ENCODE measurements around the gene KCTD4. TPM values are rescaled to one million over a fixed set of nuclear protein-coding genes. Genes with fewer than 3 reads are reported as not detected.

KCTD4 gene
- total RNA-seq, 1 experiment from 2014 or later: not detected

DNA sequence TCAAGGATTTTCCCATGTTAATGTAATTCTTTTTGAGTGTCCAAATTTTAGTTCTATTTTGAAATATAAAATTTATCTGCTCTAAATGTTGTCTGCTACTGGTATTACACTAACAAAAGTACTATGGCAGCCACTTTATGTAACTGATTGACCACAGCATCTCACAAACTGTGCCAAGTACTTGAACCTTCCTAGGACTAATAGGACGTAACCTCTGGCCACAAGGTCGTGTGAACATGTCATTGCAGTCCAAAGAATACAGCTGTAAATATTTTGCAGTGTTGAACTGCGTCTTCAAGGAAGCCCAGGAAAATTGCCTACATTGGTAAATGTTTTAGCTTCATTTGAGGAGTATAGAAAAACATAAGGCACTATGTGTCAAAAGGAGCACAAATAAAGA is 1.9 kb downstream of the KCTD4 start:
- Histone ChIP-seq H3K9me3 (no peaks in the 10 kb centered on the region), H3K27me3 (replicated peaks; ENCODE audit: control insufficient read depth, insufficient read depth, low read length) (no peaks in the 10 kb centered on the region), H3K36me3 (ENCODE audit: control insufficient read depth, insufficient read depth, low read length) (no peaks in the 10 kb centered on the region), H3K4me1 (peaks cover 16% of the 10 kb centered on the region), H3K4me3 (ENCODE audit: low read depth, low read length) (no peak overlapping the region)
- Mint-ChIP-seq H3K4me3 (ENCODE audit: unreplicated experiment) (no peak overlapping the region), H3K36me3 (ENCODE audit: insufficient read depth, unreplicated experiment) (peaks cover 10% of the 10 kb centered on the region), H3K4me1 (ENCODE audit: low read depth, unreplicated experiment) (no peaks in the 10 kb centered on the region), H3K9me3 (ENCODE audit: unreplicated experiment) (no peaks in the 10 kb centered on the region), H3K27ac (ENCODE audit: unreplicated experiment) (peak overlapping the region; percentile 63), H3K27me3 (ENCODE audit: insufficient read depth, unreplicated experiment) (no peaks in the 10 kb centered on the region)
- BruUV-seq (replicated peaks): no TSS peak
- ChIA-PET POLR2A (no interaction called here), CTCF (interaction anchor here (0.6 kb wide), 1 partner anchor 653 kb away, joined by 4 read pairs; no protein-coding TSS in a partner anchor)
- DNase-seq: no peak
- intact Hi-C loops (cut with micrococcal nuclease; ENCODE audit: unreplicated experiment): loop anchor here (10.0 kb wide), 1 partner anchor 154 kb away; no protein-coding TSS in a partner anchor
- TF ChIP-seq, protein P1, sequence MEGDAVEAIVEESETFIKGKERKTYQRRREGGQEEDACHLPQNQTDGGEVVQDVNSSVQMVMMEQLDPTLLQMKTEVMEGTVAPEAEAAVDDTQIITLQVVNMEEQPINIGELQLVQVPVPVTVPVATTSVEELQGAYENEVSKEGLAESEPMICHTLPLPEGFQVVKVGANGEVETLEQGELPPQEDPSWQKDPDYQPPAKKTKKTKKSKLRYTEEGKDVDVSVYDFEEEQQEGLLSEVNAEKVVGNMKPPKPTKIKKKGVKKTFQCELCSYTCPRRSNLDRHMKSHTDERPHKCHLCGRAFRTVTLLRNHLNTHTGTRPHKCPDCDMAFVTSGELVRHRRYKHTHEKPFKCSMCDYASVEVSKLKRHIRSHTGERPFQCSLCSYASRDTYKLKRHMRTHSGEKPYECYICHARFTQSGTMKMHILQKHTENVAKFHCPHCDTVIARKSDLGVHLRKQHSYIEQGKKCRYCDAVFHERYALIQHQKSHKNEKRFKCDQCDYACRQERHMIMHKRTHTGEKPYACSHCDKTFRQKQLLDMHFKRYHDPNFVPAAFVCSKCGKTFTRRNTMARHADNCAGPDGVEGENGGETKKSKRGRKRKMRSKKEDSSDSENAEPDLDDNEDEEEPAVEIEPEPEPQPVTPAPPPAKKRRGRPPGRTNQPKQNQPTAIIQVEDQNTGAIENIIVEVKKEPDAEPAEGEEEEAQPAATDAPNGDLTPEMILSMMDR (IDR thresholded peaks at IDR 0.05; ENCODE audit: insufficient read depth in 1 of 2, low read depth in 1 of 2, low read length in 1 of 2, severe bottlenecking in 1 of 2, unreplicated experiment in 1 of 2): no peak

DNA sequence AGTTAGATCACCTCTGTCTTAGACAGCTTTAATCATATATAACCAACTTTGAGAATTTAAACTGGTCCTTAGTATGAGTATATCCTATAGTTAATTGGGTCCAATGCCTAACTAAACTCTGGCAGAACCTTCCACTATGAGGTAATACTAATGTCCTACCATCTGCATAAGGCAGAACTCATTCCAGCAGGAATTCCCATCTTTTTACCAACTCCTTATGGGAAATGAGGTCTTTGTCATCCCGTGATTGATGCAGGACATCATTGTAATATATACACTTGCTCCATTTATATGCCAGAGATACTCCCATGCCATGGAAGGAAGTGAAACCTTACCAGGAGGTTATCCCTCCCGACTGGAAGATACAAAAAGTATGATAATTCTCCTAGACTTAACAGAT is 2.8 kb downstream of the KCTD4 start:
- Histone ChIP-seq H3K4me1 (peaks cover 16% of the 10 kb centered on the region), H3K36me3 (ENCODE audit: control insufficient read depth, insufficient read depth, low read length) (no peaks in the 10 kb centered on the region), H3K27me3 (replicated peaks; ENCODE audit: control insufficient read depth, insufficient read depth, low read length) (no peaks in the 10 kb centered on the region), H3K4me3 (ENCODE audit: low read depth, low read length) (no peak overlapping the region), H3K9me3 (no peaks in the 10 kb centered on the region)
- intact Hi-C loops (cut with micrococcal nuclease; ENCODE audit: unreplicated experiment): loop anchor here (10.0 kb wide), 1 partner anchor 153 kb away; no protein-coding TSS in a partner anchor
- no peaks in the 10 kb centered on the region for H3K9me3 Mint-ChIP-seq (ENCODE audit: unreplicated experiment)
- ChIA-PET POLR2A (no interaction called here), CTCF (no interaction called here)
- DNase-seq: no peak
- H3K36me3 Mint-ChIP-seq (ENCODE audit: insufficient read depth, unreplicated experiment): peaks cover 10% of the 10 kb centered on the region
- BruUV-seq (replicated peaks): no TSS peak
- no peak overlapping the region for H3K4me3 Mint-ChIP-seq (ENCODE audit: unreplicated experiment)
- no peaks in the 10 kb centered on the region for H3K4me1 Mint-ChIP-seq (ENCODE audit: low read depth, unreplicated experiment)
- H3K27ac Mint-ChIP-seq (ENCODE audit: unreplicated experiment): peak overlapping the region; percentile 63
- no peaks in the 10 kb centered on the region for H3K27me3 Mint-ChIP-seq (ENCODE audit: insufficient read depth, unreplicated experiment)
- TF ChIP-seq, protein P1 (IDR thresholded peaks at IDR 0.05; ENCODE audit: insufficient read depth in 1 of 2, low read depth in 1 of 2, low read length in 1 of 2, severe bottlenecking in 1 of 2, unreplicated experiment in 1 of 2): no peak

DNA sequence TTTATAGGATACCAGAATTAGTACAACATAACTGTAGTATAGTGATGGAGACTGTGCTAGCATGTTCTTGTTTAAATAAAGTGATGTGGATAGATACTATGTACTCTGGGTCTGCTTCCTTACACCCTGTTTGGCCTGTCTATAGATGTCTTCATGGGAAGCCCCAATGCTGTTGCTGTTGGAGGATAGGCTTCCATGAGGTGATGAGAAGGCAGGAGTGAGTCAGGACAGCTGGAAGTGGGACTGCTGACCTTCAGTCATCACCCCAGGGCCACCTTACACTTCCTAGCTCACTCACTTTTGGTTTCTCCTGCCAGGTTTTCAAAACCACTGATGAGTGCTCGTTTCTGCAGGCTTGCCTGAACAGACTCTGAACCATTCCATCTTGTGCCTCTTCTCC is 4.2 kb downstream of the KCTD4 start:
- DNase-seq: no peak
- no TSS peak for BruUV-seq (replicated peaks)
- Mint-ChIP-seq H3K4me1 (ENCODE audit: low read depth, unreplicated experiment) (no peaks in the 10 kb centered on the region), H3K36me3 (ENCODE audit: insufficient read depth, unreplicated experiment) (peaks cover 4% of the 10 kb centered on the region), H3K9me3 (ENCODE audit: unreplicated experiment) (no peaks in the 10 kb centered on the region), H3K27me3 (ENCODE audit: insufficient read depth, unreplicated experiment) (no peaks in the 10 kb centered on the region), H3K4me3 (ENCODE audit: unreplicated experiment) (no peak overlapping the region), H3K27ac (ENCODE audit: unreplicated experiment) (peak overlapping the region; percentile 0)
- H3K36me3 ChIP-seq (ENCODE audit: control insufficient read depth, insufficient read depth, low read length): no peaks in the 10 kb centered on the region
- ChIA-PET POLR2A (no interaction called here), CTCF (no interaction called here)
- H3K9me3 ChIP-seq: no peaks in the 10 kb centered on the region
- peaks cover 16% of the 10 kb centered on the region for H3K4me1 ChIP-seq
- H3K27me3 ChIP-seq (replicated peaks; ENCODE audit: control insufficient read depth, insufficient read depth, low read length): no peaks in the 10 kb centered on the region
- intact Hi-C loops (cut with micrococcal nuclease; ENCODE audit: unreplicated experiment): loop anchor here (10.0 kb wide), 1 partner anchor 152 kb away; no protein-coding TSS in a partner anchor
- no peak overlapping the region for H3K4me3 ChIP-seq (ENCODE audit: low read depth, low read length)
- TF ChIP-seq, protein P1 (IDR thresholded peaks at IDR 0.05; ENCODE audit: insufficient read depth in 1 of 2, low read depth in 1 of 2, low read length in 1 of 2, severe bottlenecking in 1 of 2, unreplicated experiment in 1 of 2): no peak

All from Caco-2 (cell line).